Activated CD4-positive, alpha-beta T cell treated with anti-CD3 and anti-CD28 coated beads, Interleukin-2, amount 10 ng/mL, durations not matched to agents 24 days and 14 days (primary cell): ENCODE data around the gene JAZF1. TPM values are rescaled to one million over a fixed set of nuclear protein-coding genes. Genes with fewer than 3 reads are reported as not detected.

Source experiments
- DNase-seq: peaks from one replicate; pipeline ENCODE4 v3.0.0; 2022
- H3K27ac Mint-ChIP-seq: one replicate; pipeline ENCODE4 v1.8.0; 2022; ENCODE audit warnings: mild to moderate bottlenecking, mixed read lengths
- H3K27me3 Mint-ChIP-seq: one replicate; pipeline ENCODE4 v1.8.0; 2022; ENCODE audit warnings: mixed read lengths
- H3K36me3 Mint-ChIP-seq: one replicate; pipeline ENCODE4 v1.8.0; 2022; ENCODE audit warnings: low read depth, mild to moderate bottlenecking, mixed read lengths
- H3K4me1 Mint-ChIP-seq: one replicate; pipeline ENCODE4 v1.8.0; 2021; ENCODE audit warnings: mixed read lengths
- H3K4me3 Mint-ChIP-seq: one replicate; pipeline ENCODE4 v1.8.0; 2022; ENCODE audit warnings: mild to moderate bottlenecking, moderate library complexity, mixed read lengths
- H3K9me3 Mint-ChIP-seq: one replicate; pipeline ENCODE4 v1.8.0; 2021; ENCODE audit warnings: mixed read lengths
- intact Hi-C: fragments of 100-400 bp; cut with micrococcal nuclease; formaldehyde crosslinking; loops from one replicate; pipeline ENCODE4 v1.15.1; 2023
- total RNA-seq: library from RNA; stranded (reverse); gene quantifications from 2 replicates; pipeline ENCODE4 v1.2.3, GENCODE V29; 2022

Gene JAZF1
- total RNA-seq, 1 donor from 2014 or later: 4.2 TPM

DNA sequence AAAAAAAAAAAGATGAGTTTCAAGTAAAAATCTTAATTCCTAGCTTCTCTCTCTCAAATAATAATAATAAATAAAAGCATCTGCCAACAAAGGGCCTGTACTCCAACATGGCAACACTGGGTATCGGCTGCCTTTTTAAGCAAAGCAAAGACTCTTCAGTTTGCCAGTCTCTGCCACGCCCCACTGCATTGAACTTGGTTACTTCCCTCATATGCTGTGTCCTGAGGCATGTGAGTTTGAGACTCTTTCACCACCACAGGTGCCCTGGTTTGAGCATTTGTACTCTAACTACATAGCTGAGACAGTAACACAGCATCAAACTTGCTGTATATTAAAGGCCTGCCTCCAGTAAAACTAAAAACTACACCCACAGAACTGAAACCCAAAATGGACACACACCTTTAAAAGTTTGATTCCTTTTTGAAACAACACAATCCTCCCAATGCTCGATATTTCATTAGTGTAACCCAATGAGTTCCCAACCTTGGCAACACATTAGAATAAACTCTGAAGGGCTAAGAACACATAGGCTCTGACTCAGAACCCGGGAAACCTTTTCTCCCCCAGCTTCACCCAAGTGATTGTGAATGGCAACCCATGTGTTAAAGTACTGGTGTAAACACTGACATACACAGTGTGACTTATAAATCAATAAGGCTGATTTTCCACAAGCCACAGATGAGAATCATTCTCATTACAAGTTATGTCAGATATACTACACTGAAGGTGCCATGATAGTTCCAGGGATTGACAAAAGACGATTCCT, 12.0 kb downstream of the JAZF1 start:
- H3K4me3 Mint-ChIP-seq: no peak overlapping the region
- H3K27ac Mint-ChIP-seq: no peak overlapping the region
- no peaks in the 10 kb centered on the region for H3K27me3 Mint-ChIP-seq
- no peaks in the 10 kb centered on the region for H3K36me3 Mint-ChIP-seq
- intact Hi-C loops: no loop called here
- H3K9me3 Mint-ChIP-seq: no peaks in the 10 kb centered on the region
- peaks cover 8% of the 10 kb centered on the region for H3K4me1 Mint-ChIP-seq
- DNase-seq: no peak

DNA sequence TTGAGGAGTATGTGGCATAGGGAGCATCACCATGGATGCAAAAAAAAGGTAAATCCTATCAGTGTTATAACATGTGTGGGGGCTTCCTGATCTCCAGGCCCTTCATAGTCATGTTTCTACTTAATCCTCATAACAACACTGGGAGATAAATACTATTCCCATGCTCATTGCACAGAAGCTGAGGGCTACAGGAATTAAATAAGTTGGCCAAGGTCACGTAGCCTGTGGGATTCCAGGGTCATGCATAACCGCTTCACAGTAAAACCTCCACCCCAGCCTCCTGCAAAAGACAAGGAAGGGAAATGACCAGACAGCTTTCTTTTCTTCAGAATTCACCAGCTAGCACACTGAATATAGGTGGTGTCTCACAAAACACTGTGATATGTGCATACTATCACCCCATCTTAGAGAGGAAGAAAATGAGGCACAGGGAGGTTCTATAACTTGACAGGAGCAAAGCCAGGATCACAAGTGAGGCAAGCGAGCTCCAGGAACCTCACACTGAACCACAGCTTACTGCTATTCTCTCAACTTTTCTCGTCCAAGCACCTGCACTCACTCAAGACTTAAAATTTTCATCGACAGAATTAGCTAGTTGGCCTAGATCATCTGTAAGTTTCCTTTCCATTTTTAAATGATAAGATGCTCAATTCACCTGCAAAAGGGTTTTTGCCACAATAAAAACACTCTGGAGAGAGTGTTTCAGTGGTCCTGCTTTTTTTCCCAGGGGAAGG, 13.4 kb downstream of the JAZF1 start:
- Mint-ChIP-seq H3K36me3 (no peaks in the 10 kb centered on the region), H3K9me3 (no peaks in the 10 kb centered on the region), H3K27ac (no peak overlapping the region), H3K27me3 (no peaks in the 10 kb centered on the region), H3K4me1 (peaks cover 8% of the 10 kb centered on the region), H3K4me3 (no peak overlapping the region)
- no peak for DNase-seq
- intact Hi-C loops: no loop called here

GRCh38 chr7:28165961-28166955, 14.3 kb downstream of the JAZF1 start:
- no peaks in the 10 kb centered on the region for H3K9me3 Mint-ChIP-seq
- intact Hi-C loops: no loop called here
- no peaks in the 10 kb centered on the region for H3K36me3 Mint-ChIP-seq
- H3K4me1 Mint-ChIP-seq: peaks cover 8% of the 10 kb centered on the region
- H3K4me3 Mint-ChIP-seq: no peak overlapping the region
- no peaks in the 10 kb centered on the region for H3K27me3 Mint-ChIP-seq
- no peak overlapping the region for H3K27ac Mint-ChIP-seq
- DNase-seq: no peak

- Mint-ChIP-seq H3K27ac (no peak overlapping the region), H3K4me3 (no peak overlapping the region), H3K27me3 (no peaks in the 10 kb centered on the region), H3K4me1 (peaks cover 8% of the 10 kb centered on the region), H3K36me3 (no peaks in the 10 kb centered on the region), H3K9me3 (no peaks in the 10 kb centered on the region)
- intact Hi-C loops: no loop called here
- DNase-seq: no peak
Observed at GRCh38 chr7:28165261-28165660, 15.3 kb downstream of the JAZF1 start.

GRCh38 chr7:28163949-28164348, 16.6 kb downstream of the JAZF1 start:
- intact Hi-C loops: no loop called here
- Mint-ChIP-seq H3K27ac (no peak overlapping the region), H3K36me3 (no peaks in the 10 kb centered on the region), H3K9me3 (peaks cover 1% of the 10 kb centered on the region), H3K27me3 (peaks cover 3% of the 10 kb centered on the region), H3K4me3 (no peak overlapping the region), H3K4me1 (peaks cover 4% of the 10 kb centered on the region)
- DNase-seq: no peak

DNA sequence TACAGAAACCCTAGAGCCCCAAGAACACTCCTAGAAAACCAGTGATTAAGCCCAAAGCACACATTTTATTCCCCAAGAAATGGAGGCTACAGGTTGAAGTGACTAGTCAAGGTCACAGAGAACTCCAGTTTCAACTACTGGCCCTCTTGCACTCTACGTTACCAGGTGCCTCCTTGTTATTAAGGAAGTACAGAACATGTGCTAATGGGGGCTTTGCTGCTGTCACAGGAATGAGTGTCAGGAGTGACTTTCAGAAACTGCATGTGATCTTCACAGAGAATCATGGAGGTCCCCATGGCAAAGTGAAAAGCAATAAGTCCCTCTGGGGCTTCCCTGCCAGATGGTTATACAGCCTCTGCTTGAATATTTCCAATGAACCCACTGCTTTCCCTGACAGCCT, 19.3 kb downstream of the JAZF1 start:
- no peak for DNase-seq
- H3K36me3 Mint-ChIP-seq: no peaks in the 10 kb centered on the region
- peaks cover 4% of the 10 kb centered on the region for H3K4me1 Mint-ChIP-seq
- H3K27ac Mint-ChIP-seq: no peak overlapping the region
- H3K4me3 Mint-ChIP-seq: no peak overlapping the region
- intact Hi-C loops: no loop called here
- H3K27me3 Mint-ChIP-seq: peaks cover 11% of the 10 kb centered on the region
- peaks cover 4% of the 10 kb centered on the region for H3K9me3 Mint-ChIP-seq

- Mint-ChIP-seq H3K9me3 (peaks cover 4% of the 10 kb centered on the region), H3K4me1 (peaks cover 5% of the 10 kb centered on the region), H3K27me3 (peaks cover 11% of the 10 kb centered on the region), H3K36me3 (no peaks in the 10 kb centered on the region), H3K4me3 (no peak overlapping the region), H3K27ac (no peak overlapping the region)
- DNase-seq: no peak
- intact Hi-C loops: no loop called here
Observed at GRCh38 chr7:28160551-28160991, 20.0 kb downstream of the JAZF1 start.

GRCh38 chr7:28157831-28158416, 22.7 kb downstream of the JAZF1 start:
- peaks cover 4% of the 10 kb centered on the region for H3K9me3 Mint-ChIP-seq
- H3K27ac Mint-ChIP-seq: no peak overlapping the region
- peaks cover 23% of the 10 kb centered on the region for H3K4me1 Mint-ChIP-seq
- no peak overlapping the region for H3K4me3 Mint-ChIP-seq
- H3K36me3 Mint-ChIP-seq: no peaks in the 10 kb centered on the region
- intact Hi-C loops: loop anchor here (5.0 kb wide), 1 partner anchor 496 kb away; the partner anchor contains the start of gene HIBADH
- DNase-seq: no peak
- peaks cover 11% of the 10 kb centered on the region for H3K27me3 Mint-ChIP-seq

DNA sequence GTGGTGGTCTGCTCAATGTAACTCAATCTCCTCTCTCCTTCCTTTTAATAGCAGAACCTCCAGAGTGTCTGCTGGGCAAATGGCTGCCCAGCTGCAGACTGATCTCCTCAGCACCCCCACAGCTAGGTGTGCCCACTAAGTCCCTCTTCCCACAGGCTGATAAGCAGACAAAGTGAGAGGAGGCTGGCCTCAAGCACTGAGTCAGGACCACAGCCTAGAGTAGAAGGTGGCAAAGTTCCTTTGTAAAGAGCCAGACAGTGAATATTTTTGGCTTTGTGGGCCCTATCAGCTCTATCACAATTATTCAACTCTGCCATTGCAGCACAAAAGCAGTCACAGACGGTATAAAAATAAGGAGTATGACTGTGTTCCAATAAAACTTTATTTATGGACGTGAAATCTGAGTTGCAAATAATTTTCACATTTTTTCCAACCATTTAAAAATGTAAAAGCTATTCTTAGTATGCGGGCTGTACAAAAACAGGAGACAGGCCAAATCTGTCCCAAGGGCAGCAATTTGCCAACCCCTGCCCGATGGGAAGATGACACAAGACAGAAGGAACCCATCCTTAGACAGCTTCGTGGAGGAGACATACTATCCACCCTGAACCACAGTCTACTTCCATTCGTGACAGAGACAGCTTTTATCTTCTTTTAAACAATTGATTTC, 23.4 kb downstream of the JAZF1 start:
- Mint-ChIP-seq H3K27ac (no peak overlapping the region), H3K36me3 (no peaks in the 10 kb centered on the region), H3K4me1 (peaks cover 28% of the 10 kb centered on the region), H3K27me3 (peaks cover 11% of the 10 kb centered on the region), H3K4me3 (no peak overlapping the region), H3K9me3 (peaks cover 4% of the 10 kb centered on the region)
- no peak for DNase-seq
- intact Hi-C loops: loop anchor here (5.0 kb wide), 1 partner anchor 495 kb away; the partner anchor contains the start of gene HIBADH

- no peak for DNase-seq
- Mint-ChIP-seq H3K9me3 (peaks cover 4% of the 10 kb centered on the region), H3K4me3 (no peak overlapping the region), H3K27ac (no peak overlapping the region), H3K36me3 (no peaks in the 10 kb centered on the region), H3K27me3 (peaks cover 11% of the 10 kb centered on the region), H3K4me1 (peaks cover 32% of the 10 kb centered on the region)
- intact Hi-C loops: loop anchor here (5.0 kb wide), 1 partner anchor 494 kb away; the partner anchor contains the start of gene HIBADH
Observed at GRCh38 chr7:28156401-28156800, 24.2 kb downstream of the JAZF1 start.

DNA sequence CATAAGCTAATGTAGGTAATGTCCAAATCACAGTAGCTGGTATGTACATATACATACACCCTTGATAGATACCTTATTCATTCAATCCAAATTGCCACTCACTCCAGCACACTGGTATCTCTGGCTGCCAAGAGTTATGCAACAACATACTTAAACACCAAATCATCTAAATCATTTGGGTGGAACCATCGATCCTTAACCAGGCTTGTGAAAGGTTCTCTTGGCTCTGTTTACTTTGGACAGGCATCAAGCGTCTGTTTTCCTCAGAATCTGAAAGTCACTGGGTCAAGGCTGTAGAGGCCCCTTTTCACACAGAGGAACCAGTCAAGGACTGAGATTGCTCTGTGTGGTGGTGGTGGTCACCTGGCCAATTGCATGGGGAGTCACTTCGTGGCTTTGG, 24.6 kb downstream of the JAZF1 start:
- intact Hi-C loops: loop anchor here (1.0 to 5.0 kb wide), 5 partner anchors 18 to 494 kb away; partner anchors contain the start of gene HIBADH
- no peaks in the 10 kb centered on the region for H3K36me3 Mint-ChIP-seq
- peaks cover 4% of the 10 kb centered on the region for H3K9me3 Mint-ChIP-seq
- H3K4me3 Mint-ChIP-seq: no peak overlapping the region
- peaks cover 11% of the 10 kb centered on the region for H3K27me3 Mint-ChIP-seq
- H3K4me1 Mint-ChIP-seq: peaks cover 32% of the 10 kb centered on the region
- DNase-seq: no peak
- no peak overlapping the region for H3K27ac Mint-ChIP-seq

DNA sequence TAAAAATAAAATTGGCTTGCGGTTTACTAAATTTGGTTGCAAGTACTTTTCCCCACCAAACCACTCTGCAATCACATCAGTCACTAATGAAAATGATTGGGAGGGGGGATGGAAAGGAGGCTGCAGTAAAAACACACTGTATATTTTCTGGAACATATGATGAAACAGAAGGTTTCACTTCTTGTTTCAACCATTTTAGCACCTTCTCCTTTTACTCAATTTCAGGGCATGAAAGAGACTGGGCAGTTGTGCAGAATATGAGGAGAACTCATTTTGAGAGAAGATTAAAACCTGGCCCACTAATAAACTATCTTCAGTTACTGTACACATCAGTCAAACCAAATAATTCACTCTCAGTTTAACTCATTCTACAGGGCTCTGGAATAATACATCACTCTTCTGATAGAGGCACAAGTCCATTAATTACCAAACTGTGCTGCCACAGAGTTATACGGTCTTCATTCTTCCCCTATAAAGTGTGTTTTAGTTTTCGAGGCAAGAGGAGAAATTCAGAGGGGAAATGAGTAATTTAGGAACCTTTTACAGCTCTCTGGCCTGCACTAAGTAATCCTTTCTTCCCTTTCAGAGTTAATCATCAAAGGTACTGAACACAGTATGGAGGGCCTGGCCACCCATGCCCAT, 25.5 kb downstream of the JAZF1 start:
- Mint-ChIP-seq H3K4me3 (peak overlapping the region; percentile 34), H3K36me3 (no peaks in the 10 kb centered on the region), H3K9me3 (peaks cover 4% of the 10 kb centered on the region), H3K4me1 (peaks cover 37% of the 10 kb centered on the region), H3K27me3 (peaks cover 11% of the 10 kb centered on the region), H3K27ac (peak overlapping the region; percentile 83)
- intact Hi-C loops: loop anchor here (1.0 to 5.0 kb wide), 5 partner anchors 19 to 493 kb away; partner anchors contain the start of gene HIBADH
- no peak for DNase-seq
